Spinal cord (tissue), 10 donors: Measurements from ENCODE around the gene VPS18. TPM values are rescaled to one million over a fixed set of nuclear protein-coding genes. Genes with fewer than 3 reads are reported as not detected.
A peak's percentile ranks its signal among the peaks of the same experiment; 100 is the strongest.

ENCODE experiments used
- DNase-seq, 6 donors: peaks; one replicate each; pipeline versions ENCODE4 v3.0.0 to v3.0.0-alpha.2; 2013 to 2015; ENCODE audit warnings: low spot score in 6 of 6, low read depth in 4 of 6
- H3K27ac ChIP-seq: one replicate; pipeline ENCODE4 v1.5.1; 2013; ENCODE audit warnings: low read depth, low read length, control low read depth
- H3K27me3 ChIP-seq: one replicate; pipeline ENCODE4 v1.6.1; 2013; ENCODE audit warnings: low read length; ENCODE audit not compliant: control insufficient read depth, insufficient read depth
- H3K36me3 ChIP-seq: one replicate; pipeline ENCODE4 v1.6.1; 2013; ENCODE audit warnings: low read length; ENCODE audit not compliant: control insufficient read depth, insufficient read depth
- H3K4me1 ChIP-seq: one replicate; pipeline ENCODE4 v1.6.1; 2013; ENCODE audit warnings: low read length; ENCODE audit not compliant: control insufficient read depth, insufficient read depth
- H3K4me3 ChIP-seq: one replicate; pipeline ENCODE4 v1.5.1; 2013; ENCODE audit warnings: low read depth, low read length, control low read depth
- H3K9me3 ChIP-seq: one replicate; pipeline ENCODE4 v1.6.1; 2013; ENCODE audit warnings: low read length; ENCODE audit not compliant: control insufficient read depth, insufficient read depth
- WGBS: methylation state at CpG from one replicate; pipeline ENCODE4 v1.1.5; 2013; ENCODE audit warnings: missing lambda C conversion rate; ENCODE audit not compliant: insufficient coverage; 5-methylcytosine and 5-hydroxymethylcytosine counted together
- polyA plus RNA-seq, 2 donors: library from polyadenylated mRNA; unstranded; fragments of 120-200 nt; gene quantifications; one replicate each; pipeline ENCODE4 v1.2.1, GENCODE V29; 2013; ENCODE audit not compliant: insufficient read length in 2 of 2
- total RNA-seq, 2 donors: library from RNA; depleted of rRNA in 1 of 2; stranded (reverse); fragments of 120-200 nt in 1 of 2; fragments of >200 nt in 1 of 2; gene quantifications; one replicate each; pipeline versions ENCODE4 v1.2.3 to v1.2.4, GENCODE V29; 2013 to 2014
- donor health status: healthy.

VPS18 gene
- total and polyA plus RNA-seq, 4 donors = 19.9 to 23.1 (median 22.1) TPM

- no CpG with 5 or more reads among the region's 4 CpGs for WGBS
- Histone ChIP-seq H3K27me3 (no peaks in the 10 kb centered on the region), H3K27ac (no peak overlapping the region), H3K9me3 (no peaks in the 10 kb centered on the region), H3K36me3 (no peaks in the 10 kb centered on the region), H3K4me1 (peaks cover 7% of the 10 kb centered on the region), H3K4me3 (no peak overlapping the region)
- no peak for DNase-seq
Observed at GRCh38 chr15:40867199-40867598, 27.1 kb upstream of the VPS18 start.

- Histone ChIP-seq H3K4me1 (peaks cover 27% of the 10 kb centered on the region), H3K4me3 (no peak overlapping the region), H3K36me3 (no peaks in the 10 kb centered on the region), H3K9me3 (no peaks in the 10 kb centered on the region), H3K27me3 (no peaks in the 10 kb centered on the region), H3K27ac (no peak overlapping the region)
- no peak for DNase-seq
- WGBS = 86% methylated on average over 5 of the region's 5 CpGs
Observed at GRCh38 chr15:40869686-40870085, 24.6 kb upstream of the VPS18 start.

DNA sequence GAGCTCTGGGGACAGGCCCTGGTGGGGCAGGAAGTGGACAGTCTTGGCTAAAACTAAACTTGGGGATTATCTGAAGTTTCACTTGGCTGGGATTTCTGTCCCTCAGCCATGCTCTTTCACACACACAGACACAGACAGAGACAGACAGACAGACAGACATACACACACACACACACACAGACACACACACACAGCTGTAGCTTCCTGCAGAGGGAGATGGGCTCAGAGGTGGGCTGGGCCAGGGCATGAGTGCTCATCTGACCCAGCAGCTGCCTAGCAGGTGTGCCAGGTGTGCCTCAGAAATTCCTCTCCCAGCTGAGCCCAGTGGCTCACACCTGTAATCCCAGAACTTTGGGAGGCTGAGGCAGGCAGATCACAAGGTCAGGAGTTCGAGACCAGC, 23.5 kb upstream of the VPS18 start:
- Histone ChIP-seq H3K27ac (no peak overlapping the region), H3K9me3 (no peaks in the 10 kb centered on the region), H3K4me1 (peaks cover 27% of the 10 kb centered on the region), H3K4me3 (no peak overlapping the region), H3K36me3 (no peaks in the 10 kb centered on the region), H3K27me3 (no peaks in the 10 kb centered on the region)
- 100% methylated on average over 1 of the region's 1 CpG for WGBS
- no peak for DNase-seq

GRCh38 chr15:40871749-40872617, 22.3 kb upstream of the VPS18 start:
- Histone ChIP-seq H3K27ac (no peak overlapping the region), H3K4me3 (no peak overlapping the region), H3K4me1 (peaks cover 27% of the 10 kb centered on the region), H3K9me3 (no peaks in the 10 kb centered on the region), H3K36me3 (no peaks in the 10 kb centered on the region), H3K27me3 (no peaks in the 10 kb centered on the region)
- 74% methylated on average over 11 of the region's 13 CpGs for WGBS
- DNase-seq = no peak

DNA sequence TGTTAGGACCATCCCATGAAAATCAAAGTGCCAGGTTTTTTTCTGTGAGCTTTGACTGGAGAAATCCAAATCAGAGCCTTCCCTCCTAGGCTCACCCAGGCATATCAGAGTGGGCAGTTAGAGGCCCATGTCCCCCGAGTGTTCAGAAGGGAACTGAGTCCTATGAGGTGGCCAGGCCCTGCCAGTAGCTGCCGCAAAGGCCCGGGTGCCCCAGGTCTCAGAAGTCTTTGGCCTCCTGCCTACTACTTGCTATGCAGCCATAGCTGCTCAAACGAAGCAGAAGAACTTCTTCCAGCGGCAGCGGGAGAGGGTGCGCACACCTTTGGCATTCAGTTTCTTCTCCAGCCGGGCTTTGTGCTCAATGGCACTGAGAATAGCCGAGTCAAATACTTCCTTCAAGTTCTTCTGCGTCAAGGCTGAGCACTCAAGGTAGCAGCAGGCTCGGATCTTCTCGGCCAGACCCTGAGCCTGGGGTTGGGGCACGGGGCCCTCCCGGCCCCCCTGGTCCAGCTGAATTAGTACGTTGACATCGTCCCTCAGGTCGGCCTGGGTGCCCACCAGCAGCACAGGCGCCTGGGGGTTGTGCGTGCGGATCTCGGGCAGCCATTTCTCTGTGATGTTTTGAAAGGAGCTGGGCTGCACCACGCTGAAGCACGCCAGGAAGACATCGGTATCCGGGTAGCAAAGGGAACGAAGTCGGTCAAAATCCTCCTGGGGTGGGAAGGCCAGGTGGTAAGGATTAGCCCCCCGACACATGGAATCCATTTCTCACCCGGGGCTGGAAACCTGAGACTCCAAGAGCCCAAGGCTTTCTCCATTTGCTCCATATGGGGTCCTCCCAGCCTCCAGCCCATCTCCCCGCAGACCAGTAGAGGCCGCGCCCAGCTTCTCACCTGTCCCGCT, 21.2 kb upstream of the VPS18 start:
- peak overlapping the region; percentile 43 for H3K4me3 ChIP-seq
- no peak overlapping the region for H3K27ac ChIP-seq
- no peaks in the 10 kb centered on the region for H3K36me3 ChIP-seq
- no peaks in the 10 kb centered on the region for H3K9me3 ChIP-seq
- no peaks in the 10 kb centered on the region for H3K27me3 ChIP-seq
- DNase-seq = peak in 1 of 6 donors; percentile 20
- peaks cover 27% of the 10 kb centered on the region for H3K4me1 ChIP-seq
- 53% methylated on average over 26 of the region's 33 CpGs for WGBS

DNA sequence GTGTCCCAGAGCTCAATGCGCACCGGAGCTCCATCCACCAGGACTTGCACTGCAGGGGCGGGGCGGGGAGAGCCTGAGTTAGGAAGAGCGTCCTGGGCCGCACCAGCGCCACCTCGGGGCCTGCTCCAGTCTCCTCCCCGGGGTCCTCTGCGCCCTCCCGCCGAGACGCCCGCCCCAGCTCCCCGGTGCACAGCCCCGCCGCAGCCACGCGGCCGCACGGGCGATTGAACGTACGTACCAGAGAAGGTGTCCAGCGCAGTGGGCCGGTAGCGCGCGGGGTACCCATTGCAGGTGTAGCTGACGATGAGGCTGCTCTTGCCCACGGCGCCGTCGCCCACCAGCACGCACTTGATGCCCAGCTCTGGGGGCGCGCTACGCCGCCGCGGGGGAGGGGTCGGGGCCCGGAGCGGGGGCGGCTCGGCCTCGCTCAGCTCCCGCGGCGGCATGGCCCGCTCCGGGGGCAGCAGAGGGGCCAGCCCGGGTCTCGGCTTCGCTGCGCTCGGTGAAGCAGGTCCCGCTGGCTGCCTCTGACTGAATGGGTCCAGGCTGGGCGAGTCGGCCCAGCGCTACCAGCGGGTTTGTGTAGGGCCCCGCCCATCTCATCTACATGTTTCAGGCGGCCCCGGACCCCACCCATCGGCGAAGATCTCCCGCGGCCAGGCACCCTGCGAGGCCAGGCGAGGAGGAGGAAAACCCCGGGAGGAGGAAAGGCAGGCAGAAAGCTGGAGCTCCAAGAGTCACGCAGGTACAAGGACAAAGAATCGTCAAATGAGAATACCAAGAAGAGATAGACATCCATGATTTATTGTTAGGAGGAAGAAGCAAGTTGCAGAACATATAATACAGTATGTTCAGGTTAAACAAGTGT, 20.3 kb upstream of the VPS18 start, which contains the start of gene RHOV:
Gene RHOV (minus strand): TSS at position 541 of the 868 bp plus-strand sequence. CDS start 95 bp downstream, at position 446.
- whole genome bisulfite sequencing = under 1% methylated on average over 74 of the region's 74 CpGs
- Histone ChIP-seq H3K4me3 (peak within 1 kb of the TSS; percentile 43), H3K27me3 (no peaks in the 10 kb centered on the region), H3K36me3 (no peaks in the 10 kb centered on the region), H3K9me3 (no peaks in the 10 kb centered on the region), H3K27ac (no peak within 1 kb of the TSS), H3K4me1 (peaks cover 27% of the 10 kb centered on the region)
- peak in 2 of 6 donors; percentile 84 to 86 for DNase-seq

- no peak for DNase-seq
- Histone ChIP-seq H3K27ac (no peak overlapping the region), H3K9me3 (no peaks in the 10 kb centered on the region), H3K4me1 (peaks cover 27% of the 10 kb centered on the region), H3K36me3 (no peaks in the 10 kb centered on the region), H3K27me3 (no peaks in the 10 kb centered on the region), H3K4me3 (no peak overlapping the region)
- 94% methylated on average over 6 of the region's 6 CpGs for WGBS
Observed at GRCh38 chr15:40875991-40876730, 18.1 kb upstream of the VPS18 start.

- Histone ChIP-seq H3K4me1 (peaks cover 15% of the 10 kb centered on the region), H3K36me3 (no peaks in the 10 kb centered on the region), H3K9me3 (no peaks in the 10 kb centered on the region), H3K27me3 (no peaks in the 10 kb centered on the region), H3K4me3 (no peak overlapping the region), H3K27ac (no peak overlapping the region)
- no CpG with 5 or more reads among the region's 2 CpGs for WGBS
- DNase-seq = no peak
Observed at GRCh38 chr15:40877694-40878093, 16.6 kb upstream of the VPS18 start.
